Stomach smooth muscle (tissue), 2 donors: ENCODE results near the gene DCP1B.
A peak's percentile ranks its signal among the peaks of the same experiment; 100 is the strongest.

ENCODE experiments used
- H3K27ac ChIP-seq: one replicate; pipeline ENCODE4 v1.7.0; 2013; ENCODE audit warnings: mild to moderate bottlenecking, low read length, inconsistent platforms
- H3K27me3 ChIP-seq, 2 donors: one replicate each; pipeline ENCODE4 v1.7.0; 2013; ENCODE audit warnings: low read length in 2 of 2; ENCODE audit not compliant: insufficient read depth in 2 of 2, control insufficient read depth in 1 of 2
- H3K36me3 ChIP-seq, 2 donors: one replicate each; pipeline ENCODE4 v1.7.0; 2013; ENCODE audit warnings: low read length in 2 of 2; ENCODE audit not compliant: control insufficient read depth in 2 of 2, insufficient read depth in 2 of 2
- H3K4me1 ChIP-seq: one replicate; pipeline ENCODE4 v1.7.0; 2013; ENCODE audit warnings: low read length; ENCODE audit not compliant: control insufficient read depth, insufficient read depth
- H3K4me3 ChIP-seq, 2 donors: one replicate each; pipeline ENCODE4 v1.7.0; 2013; ENCODE audit warnings: low read length in 2 of 2
- H3K9ac ChIP-seq, 2 donors: one replicate each; pipeline ENCODE4 v1.7.0; 2013; ENCODE audit warnings: low read length in 2 of 2, mild to moderate bottlenecking in 1 of 2
- H3K9me3 ChIP-seq, 2 donors: one replicate each; pipeline ENCODE4 v1.7.0; 2013; ENCODE audit warnings: low read length in 2 of 2; ENCODE audit not compliant: control insufficient read depth in 2 of 2
- donor health status: healthy.
- donor health status: Pancreatic carcinoma.

The DCP1B gene

GRCh38 chr12:1919763-1920162 is 84.5 kb downstream of the DCP1B start:
- Histone ChIP-seq H3K9ac (no peak overlapping the region), H3K4me1 (peaks cover 16% of the 10 kb centered on the region)

GRCh38 chr12:1919284-1919683 is 85.0 kb downstream of the DCP1B start:
- H3K36me3 ChIP-seq: no peaks in the 10 kb centered on the region
- no peak overlapping the region for H3K9ac ChIP-seq
- no peak overlapping the region for H3K27ac ChIP-seq
- no peak overlapping the region for H3K4me3 ChIP-seq
- H3K27me3 ChIP-seq: no peaks in the 10 kb centered on the region
- peaks cover 12% of the 10 kb centered on the region for H3K4me1 ChIP-seq
- no peaks in the 10 kb centered on the region for H3K9me3 ChIP-seq

More at GRCh38 chr12:1919763-1920162, 84.5 kb downstream of the DCP1B start:
- no peak overlapping the region for H3K27ac ChIP-seq
- no peaks in the 10 kb centered on the region for H3K36me3 ChIP-seq
- no peaks in the 10 kb centered on the region for H3K27me3 ChIP-seq
- H3K4me3 ChIP-seq: no peak overlapping the region
- no peaks in the 10 kb centered on the region for H3K9me3 ChIP-seq

- Histone ChIP-seq H3K27me3 (no peaks in the 10 kb centered on the region), H3K4me3 (no peak overlapping the region), H3K4me1 (peaks cover 11% of the 10 kb centered on the region), H3K9ac (no peak overlapping the region), H3K36me3 (no peaks in the 10 kb centered on the region), H3K27ac (no peak overlapping the region), H3K9me3 (no peaks in the 10 kb centered on the region)
These were observed 85.4 kb downstream of the DCP1B start for GRCh38 chr12:1918884-1919236.

- H3K9me3 ChIP-seq: no peaks in the 10 kb centered on the region
- peaks cover 11% of the 10 kb centered on the region for H3K4me1 ChIP-seq
- no peaks in the 10 kb centered on the region for H3K27me3 ChIP-seq
- H3K9ac ChIP-seq: peak within 1 kb of the TSS in 1 of 2 donors; percentile 23
- H3K27ac ChIP-seq: no peak within 1 kb of the TSS
- H3K36me3 ChIP-seq: no peaks in the 10 kb centered on the region
- H3K4me3 ChIP-seq: no peak within 1 kb of the TSS
These were observed 86.0 kb downstream of the DCP1B start, which contains the start of gene CACNA2D4 for GRCh38 chr12:1918081-1918883. TSS of gene CACNA2D4 (minus strand) at chr12:1918652. CDS start at chr12:1918473, 179 bp downstream.

- Histone ChIP-seq H3K27ac (no peak overlapping the region), H3K9me3 (no peaks in the 10 kb centered on the region), H3K36me3 (no peaks in the 10 kb centered on the region), H3K4me3 (no peak overlapping the region), H3K9ac (peak overlapping the region in 1 of 2 donors; percentile 23), H3K27me3 (no peaks in the 10 kb centered on the region), H3K4me1 (peaks cover 11% of the 10 kb centered on the region)
These were observed 86.8 kb downstream of the DCP1B start for GRCh38 chr12:1917172-1918070.

GRCh38 chr12:1916371-1917171 is 87.7 kb downstream of the DCP1B start:
- Histone ChIP-seq H3K4me3 (no peak overlapping the region), H3K9me3 (no peaks in the 10 kb centered on the region), H3K27me3 (no peaks in the 10 kb centered on the region), H3K36me3 (no peaks in the 10 kb centered on the region), H3K4me1 (peaks cover 11% of the 10 kb centered on the region), H3K9ac (no peak overlapping the region), H3K27ac (no peak overlapping the region)

- no peaks in the 10 kb centered on the region for H3K36me3 ChIP-seq
- no peak overlapping the region for H3K27ac ChIP-seq
- no peaks in the 10 kb centered on the region for H3K9me3 ChIP-seq
- H3K4me1 ChIP-seq: peaks cover 11% of the 10 kb centered on the region
- H3K9ac ChIP-seq: no peak overlapping the region
- H3K27me3 ChIP-seq: peaks cover 0 to 3% of the 10 kb centered on the region in 2 donors
- H3K4me3 ChIP-seq: no peak overlapping the region
These were observed 88.9 kb downstream of the DCP1B start for GRCh38 chr12:1915082-1915968.

GRCh38 chr12:1914114-1914911 is 89.9 kb downstream of the DCP1B start:
- Histone ChIP-seq H3K4me3 (no peak overlapping the region), H3K27me3 (peaks cover 0 to 3% of the 10 kb centered on the region in 2 donors), H3K4me1 (peaks cover 11% of the 10 kb centered on the region), H3K9me3 (no peaks in the 10 kb centered on the region), H3K9ac (no peak overlapping the region), H3K27ac (no peak overlapping the region), H3K36me3 (no peaks in the 10 kb centered on the region)

GRCh38 chr12:1913377-1914113 is 90.7 kb downstream of the DCP1B start:
- Histone ChIP-seq H3K9me3 (no peaks in the 10 kb centered on the region), H3K4me1 (peaks cover 11% of the 10 kb centered on the region), H3K36me3 (no peaks in the 10 kb centered on the region), H3K4me3 (no peak overlapping the region), H3K9ac (no peak overlapping the region), H3K27ac (no peak overlapping the region), H3K27me3 (peaks cover 0 to 3% of the 10 kb centered on the region in 2 donors)
